ENCODE data around the gene SPECC1. TPM values are rescaled to one million over a fixed set of nuclear protein-coding genes. Genes with fewer than 3 reads are reported as not detected.

The SPECC1 gene
- total RNA-seq, 1 donor from 2014 or later = 93.1 TPM

GRCh38 chr17:20232611-20233010, 223.5 kb downstream of the SPECC1 start:
- no peak overlapping the region for H3K4me3 Mint-ChIP-seq
- TF ChIP-seq, protein P1, sequence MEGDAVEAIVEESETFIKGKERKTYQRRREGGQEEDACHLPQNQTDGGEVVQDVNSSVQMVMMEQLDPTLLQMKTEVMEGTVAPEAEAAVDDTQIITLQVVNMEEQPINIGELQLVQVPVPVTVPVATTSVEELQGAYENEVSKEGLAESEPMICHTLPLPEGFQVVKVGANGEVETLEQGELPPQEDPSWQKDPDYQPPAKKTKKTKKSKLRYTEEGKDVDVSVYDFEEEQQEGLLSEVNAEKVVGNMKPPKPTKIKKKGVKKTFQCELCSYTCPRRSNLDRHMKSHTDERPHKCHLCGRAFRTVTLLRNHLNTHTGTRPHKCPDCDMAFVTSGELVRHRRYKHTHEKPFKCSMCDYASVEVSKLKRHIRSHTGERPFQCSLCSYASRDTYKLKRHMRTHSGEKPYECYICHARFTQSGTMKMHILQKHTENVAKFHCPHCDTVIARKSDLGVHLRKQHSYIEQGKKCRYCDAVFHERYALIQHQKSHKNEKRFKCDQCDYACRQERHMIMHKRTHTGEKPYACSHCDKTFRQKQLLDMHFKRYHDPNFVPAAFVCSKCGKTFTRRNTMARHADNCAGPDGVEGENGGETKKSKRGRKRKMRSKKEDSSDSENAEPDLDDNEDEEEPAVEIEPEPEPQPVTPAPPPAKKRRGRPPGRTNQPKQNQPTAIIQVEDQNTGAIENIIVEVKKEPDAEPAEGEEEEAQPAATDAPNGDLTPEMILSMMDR (IDR thresholded peaks at IDR 0.05) = no peak
- TF ChIP-seq EZH2phosphoT487 (IDR thresholded peaks at IDR 0.05) (no peak), EZH2 (IDR thresholded peaks at IDR 0.05) (no peak)
- H3K36me3 Mint-ChIP-seq = peaks cover 42% of the 10 kb centered on the region
- H3K27me3 Mint-ChIP-seq (ENCODE audit: insufficient read depth, low read depth) = peaks cover 9% of the 10 kb centered on the region
- DNase-seq (ENCODE audit: low spot score) = no peak
- Histone ChIP-seq H3K36me3 (peaks cover 5% of the 10 kb centered on the region), H3K9me3 (ENCODE audit: low read depth) (no peaks in the 10 kb centered on the region), H2AFZ (replicated peaks) (no peak overlapping the region), H4K20me1 (ENCODE audit: low read depth) (no peaks in the 10 kb centered on the region), H3K4me2 (no peak overlapping the region), H3K9ac (no peak overlapping the region), H3K4me1 (no peaks in the 10 kb centered on the region), H3K27ac (no peak overlapping the region), H3K79me2 (ENCODE audit: low read depth) (no peaks in the 10 kb centered on the region), H3K4me3 (no peak overlapping the region), H3K27me3 (no peaks in the 10 kb centered on the region), H3F3A (ENCODE audit: low read depth) (no peaks in the 10 kb centered on the region)
- no peak overlapping the region for H3K27ac Mint-ChIP-seq
- no peaks in the 10 kb centered on the region for H3K9me3 Mint-ChIP-seq
- peaks cover 32% of the 10 kb centered on the region for H3K4me1 Mint-ChIP-seq

DNA sequence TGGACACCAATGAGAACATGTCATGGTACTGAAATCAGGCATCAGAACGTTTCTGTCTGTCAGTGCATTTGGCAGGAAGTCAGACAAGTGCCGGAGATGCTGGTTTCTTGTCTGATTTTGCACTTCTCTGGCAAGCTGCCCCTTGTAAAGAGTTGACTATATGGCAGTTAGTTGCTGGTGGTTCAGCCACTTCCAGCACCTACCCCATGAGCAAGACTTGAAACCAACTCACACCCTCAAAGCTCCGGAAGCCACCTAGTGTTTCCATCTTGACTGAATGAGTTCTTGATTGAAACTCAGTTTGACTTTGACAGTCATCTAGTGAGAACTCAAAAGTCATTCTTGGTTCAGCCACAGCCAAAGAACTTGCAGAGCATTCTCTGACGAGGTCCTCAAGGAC, 225.1 kb downstream of the SPECC1 start:
- no peak overlapping the region for H3K4me3 ChIP-seq
- DNase-seq (ENCODE audit: low spot score) = no peak
- Mint-ChIP-seq H3K4me1 (peaks cover 24% of the 10 kb centered on the region), H3K27ac (no peak overlapping the region), H3K4me3 (no peak overlapping the region), H3K36me3 (peaks cover 32% of the 10 kb centered on the region), H3K9me3 (no peaks in the 10 kb centered on the region), H3K27me3 (ENCODE audit: insufficient read depth, low read depth) (peaks cover 8% of the 10 kb centered on the region)
- no peak overlapping the region for H3K4me2 ChIP-seq
- TF ChIP-seq, protein P1 (IDR thresholded peaks at IDR 0.05) = no peak
- TF ChIP-seq EZH2 (IDR thresholded peaks at IDR 0.05) = no peak
- no peak for TF ChIP-seq EZH2phosphoT487 (IDR thresholded peaks at IDR 0.05)
- H3K27me3 ChIP-seq = no peaks in the 10 kb centered on the region
- no peak overlapping the region for H2AFZ ChIP-seq (replicated peaks)
- H3K27ac ChIP-seq = no peak overlapping the region
- no peaks in the 10 kb centered on the region for H3K4me1 ChIP-seq
- no peaks in the 10 kb centered on the region for H3K79me2 ChIP-seq (ENCODE audit: low read depth)
- no peaks in the 10 kb centered on the region for H4K20me1 ChIP-seq (ENCODE audit: low read depth)
- no peak overlapping the region for H3K9ac ChIP-seq
- H3F3A ChIP-seq (ENCODE audit: low read depth) = no peaks in the 10 kb centered on the region
- H3K36me3 ChIP-seq = peaks cover 5% of the 10 kb centered on the region
- no peaks in the 10 kb centered on the region for H3K9me3 ChIP-seq (ENCODE audit: low read depth)

- DNase-seq (ENCODE audit: low spot score) = no peak
- Mint-ChIP-seq H3K9me3 (no peaks in the 10 kb centered on the region), H3K27me3 (ENCODE audit: insufficient read depth, low read depth) (peaks cover 7% of the 10 kb centered on the region), H3K4me1 (peaks cover 19% of the 10 kb centered on the region), H3K27ac (no peak overlapping the region), H3K4me3 (no peak overlapping the region), H3K36me3 (peaks cover 29% of the 10 kb centered on the region)
- Histone ChIP-seq H3K27ac (no peak overlapping the region), H3K4me1 (no peaks in the 10 kb centered on the region), H3K9me3 (ENCODE audit: low read depth) (no peaks in the 10 kb centered on the region), H4K20me1 (ENCODE audit: low read depth) (no peaks in the 10 kb centered on the region), H3K4me3 (no peak overlapping the region), H3K36me3 (peaks cover 5% of the 10 kb centered on the region), H3K27me3 (no peaks in the 10 kb centered on the region), H3K9ac (no peak overlapping the region), H2AFZ (replicated peaks) (no peak overlapping the region), H3K4me2 (no peak overlapping the region), H3F3A (ENCODE audit: low read depth) (no peaks in the 10 kb centered on the region), H3K79me2 (ENCODE audit: low read depth) (no peaks in the 10 kb centered on the region)
- TF ChIP-seq, protein P1 (IDR thresholded peaks at IDR 0.05) = no peak
- no peak for TF ChIP-seq EZH2phosphoT487 (IDR thresholded peaks at IDR 0.05)
Measured at GRCh38 chr17:20235747-20236146, 226.6 kb downstream of the SPECC1 start.
